H1 (cell line): ENCODE results near the gene CD68. TPM values are rescaled to one million over a fixed set of nuclear protein-coding genes. Genes with fewer than 3 reads are reported as not detected.

Experiments used
- ATF2 ChIP-seq: IDR thresholded peaks from 2 replicates; pipeline ENCODE4 v1.6.1; 2012; ENCODE audit warnings: low read length, inconsistent platforms
- CBX5 ChIP-seq: fragments of 300-800, 300-1000 bp; sonication (generic); IDR thresholded peaks from 2 replicates; pipeline ENCODE4 v1.7.1; 2016; ENCODE audit warnings: antibody characterized with exemption, low read length, low read depth
- CTCF ChIP-seq, 3 experiments: IDR thresholded peaks; 1 replicate in 2 of 3; 2 replicates in 1 of 3; pipeline versions ENCODE4 v1.5.1 to v1.6.1; 2011; ENCODE audit warnings: low read length in 3 of 3, mild to moderate bottlenecking in 3 of 3, inconsistent platforms in 2 of 3, low read depth in 1 of 3, moderate library complexity in 1 of 3; ENCODE audit not compliant: insufficient read depth in 1 of 3; ENCODE audit errors: control extremely low read depth in 1 of 3
- EP300 ChIP-seq, 2 experiments: IDR thresholded peaks; 1 replicate in 1 of 2; 2 replicates in 1 of 2; pipeline ENCODE4 v1.6.1; 2011 to 2012; ENCODE audit warnings: low read depth in 2 of 2, low read length in 2 of 2, mild to moderate bottlenecking in 2 of 2, borderline replicate concordance in 1 of 2, inconsistent platforms in 1 of 2, moderate library complexity in 1 of 2
- KDM4A ChIP-seq: IDR thresholded peaks from one replicate; pipeline ENCODE4 v1.7.1; 2012; ENCODE audit warnings: low read depth, mild to moderate bottlenecking, moderate library complexity, low read length, inconsistent platforms; ENCODE audit not compliant: severe bottlenecking
- SAP30 ChIP-seq: fragments of 300-600 bp; sonication (generic); IDR thresholded peaks from 2 replicates; pipeline ENCODE4 v1.7.1; 2012; ENCODE audit warnings: low read length, moderate library complexity, mild to moderate bottlenecking, inconsistent platforms; ENCODE audit not compliant: insufficient read depth, insufficient replicate concordance
- SIN3A ChIP-seq, 2 experiments: IDR thresholded peaks in 1 of 2; conservative IDR thresholded peaks in 1 of 2; 2 replicates each; pipeline ENCODE4 v1.6.1; 2011 to 2012; ENCODE audit warnings: low read length in 2 of 2, improper control_type of control experiment in 1 of 2, low read depth in 1 of 2, mild to moderate bottlenecking in 1 of 2
- TAF1 ChIP-seq: IDR thresholded peaks from 2 replicates; pipeline ENCODE4 v1.6.1; 2011; ENCODE audit warnings: mild to moderate bottlenecking, low read depth, low read length
- polyA plus RNA-seq, 7 experiments: library from polyadenylated mRNA; depleted of rRNA in 3 of 7; stranded (reverse) in 5 of 7; unstranded in 2 of 7; fragments of >200 nt in 5 of 7; fragments of 200-250 nt in 2 of 7; gene quantifications; 1 replicate in 5 of 7; 2 replicates in 1 of 7; 4 replicates in 1 of 7; pipeline versions ENCODE4 v1.2.1 to v1.2.3, GENCODE V29; 2011 to 2013; ENCODE audit warnings: missing spikeins in 2 of 7, mixed read lengths in 2 of 7
- total RNA-seq: library from RNA; stranded (reverse); fragmentation: NEBNext Ultra II Directional; extraction: Animal tissue kit (Norgen Biotek cat#: 25700); gene quantifications from 2 replicates; pipeline ENCODE4 v1.2.1, GENCODE V29; 2021

The CD68 gene
- total and polyA plus RNA-seq, 2 of the 8 experiments (the other 6 are each of a cell fraction or from before 2014, with no cell fraction given) = 0.18 TPM; not detected in 1

GRCh38 chr17:7560172-7561027, 19.0 kb upstream of the CD68 start (continued):
- TF ChIP-seq SAP30 = peak; percentile 35
- no peak for TF ChIP-seq CBX5
- no peak for TF ChIP-seq EP300 (IDR thresholded peaks at IDR 0.05; ENCODE audit: borderline replicate concordance in 1 of 2, low read depth in 2 of 2, low read length in 2 of 2)
- peak in 1 of 2 experiments; percentile 77; a peak in 1 of 4 replicates for TF ChIP-seq SIN3A (conservative IDR thresholded peaks at IDR 0.05 in 1 of 2, IDR thresholded peaks at IDR 0.05 in 1 of 2; ENCODE audit: low read depth in 1 of 2, low read length in 2 of 2)
- no peak for TF ChIP-seq KDM4A
- TF ChIP-seq CTCF (IDR thresholded peaks at IDR 0.05; ENCODE audit: control extremely low read depth in 1 of 3, insufficient read depth in 1 of 3, low read depth in 1 of 3, low read length in 3 of 3) = peak; percentile 82 to 96 (median 90)
- 0 out of 2 replicates have a peak, but pooled peaks have one; percentile 54 for TF ChIP-seq ATF2
- TF ChIP-seq TAF1 = peak; percentile 66; the same call in 1 of the 2 replicates
